Ovary (tissue), 9 donors: ENCODE results near the gene ZFPM1. TPM values are rescaled to one million over a fixed set of nuclear protein-coding genes. Genes with fewer than 3 reads are reported as not detected.

ENCODE experiments used
- DNase-seq, 5 donors: peaks; one replicate each; pipeline ENCODE4 v3.0.0-alpha.2; 2019 to 2020
- H3K27ac ChIP-seq, 2 donors: fragments of 200-600 bp; one replicate each; pipeline versions ENCODE4 v1.5.1 to v1.8.0; 2019 to 2022
- H3K27me3 ChIP-seq: fragments of 200-600 bp; one replicate; pipeline ENCODE4 v1.8.0; 2022
- H3K36me3 ChIP-seq: fragments of 200-600 bp; sonication (generic); one replicate; pipeline ENCODE4 v1.5.1; 2019
- H3K4me1 ChIP-seq: one replicate; pipeline ENCODE4 v1.8.1; 2013; ENCODE audit warnings: mild to moderate bottlenecking, moderate library complexity; ENCODE audit not compliant: insufficient read depth
- H3K4me3 ChIP-seq: fragments of 200-600 bp; sonication (generic); one replicate; pipeline ENCODE4 v1.5.1; 2017
- H3K9me3 ChIP-seq, 2 donors: fragments of 200-600 bp in 1 of 2; sonication (generic) in 1 of 2; one replicate each; pipeline versions ENCODE4 v1.5.1 to v1.8.1; 2013 to 2019; ENCODE audit warnings: mild to moderate bottlenecking in 1 of 2, moderate library complexity in 1 of 2
- EP300 ChIP-seq: sonication (generic); formaldehyde crosslinking; IDR thresholded peaks from one replicate; pipeline ENCODE4 v1.6.1; 2017; ENCODE audit warnings: antibody characterized with exemption
- POLR2A ChIP-seq: fragments of 450-650 bp; IDR thresholded peaks from one replicate; pipeline ENCODE4 v1.6.1; 2017; ENCODE audit warnings: antibody characterized with exemption, mild to moderate bottlenecking, moderate library complexity
- WGBS, 3 donors: extraction: QIAGEN DNeasy Blood & Tissue Kit in 1 of 3; methylation state at CpG; one replicate each; pipeline versions ENCODE4 v1.1.5 to v1.1.7; 2013 to 2017; 5-methylcytosine and 5-hydroxymethylcytosine counted together
- intact Hi-C, 4 donors: fragments of 100-400 bp; cut with DNase I; formaldehyde crosslinking; loops; one replicate each; pipeline versions ENCODE4 v1.11.0 to v1.15.1; 2022 to 2023
- polyA plus RNA-seq, 2 donors: library from polyadenylated mRNA; stranded (reverse); fragments of 200-250 nt in 1 of 2; fragments of 350-450 nt in 1 of 2; fragmentation: Illumina TruSeq in 1 of 2; extraction: RNeasy Lipid Tissue Mini Kit (QIAGEN cat#74804) in 1 of 2; gene quantifications; one replicate each; pipeline ENCODE4 v1.2.3, GENCODE V29; 2013 to 2014
- total RNA-seq, 7 donors: library from RNA; depleted of rRNA in 2 of 7; stranded (reverse); fragments of >200 nt in 2 of 7; fragmentation: NEBNext Ultra II Directional in 3 of 7; extraction: Animal tissue kit (Norgen Biotek cat#: 25700) in 3 of 7; gene quantifications; one replicate each; pipeline versions ENCODE4 v1.1.0 to v1.2.4, GENCODE V29; 2016 to 2023
- TF ChIP-seq, protein P1 (sequence below), 3 donors: fragments of 450-650 bp in 2 of 3; fragments of 200-600 bp in 1 of 3; IDR thresholded peaks; one replicate each; pipeline versions ENCODE4 v1.5.1 to v1.8.0; 2016 to 2022; ENCODE audit warnings: antibody characterized with exemption in 3 of 3, mild to moderate bottlenecking in 1 of 3
- donor health status: DM: no; HTN: no; CAD: no; lungs with moderate emphysema.
- donor health status: DM: no; HTN: no; CAD: no.
- donor health status: Bipolar disorder and iron deficiency.
- donor health status: DM: yes; HTN: yes; CAD: no.
- donor health status: DM: no; HTN: no; CAD: no.
- donor health status: DM: yes; HTN: yes; CAD: no.

The ZFPM1 gene
- total and polyA plus RNA-seq, 9 donors = 0.10 to 11.4 (median 3.5) TPM

DNA sequence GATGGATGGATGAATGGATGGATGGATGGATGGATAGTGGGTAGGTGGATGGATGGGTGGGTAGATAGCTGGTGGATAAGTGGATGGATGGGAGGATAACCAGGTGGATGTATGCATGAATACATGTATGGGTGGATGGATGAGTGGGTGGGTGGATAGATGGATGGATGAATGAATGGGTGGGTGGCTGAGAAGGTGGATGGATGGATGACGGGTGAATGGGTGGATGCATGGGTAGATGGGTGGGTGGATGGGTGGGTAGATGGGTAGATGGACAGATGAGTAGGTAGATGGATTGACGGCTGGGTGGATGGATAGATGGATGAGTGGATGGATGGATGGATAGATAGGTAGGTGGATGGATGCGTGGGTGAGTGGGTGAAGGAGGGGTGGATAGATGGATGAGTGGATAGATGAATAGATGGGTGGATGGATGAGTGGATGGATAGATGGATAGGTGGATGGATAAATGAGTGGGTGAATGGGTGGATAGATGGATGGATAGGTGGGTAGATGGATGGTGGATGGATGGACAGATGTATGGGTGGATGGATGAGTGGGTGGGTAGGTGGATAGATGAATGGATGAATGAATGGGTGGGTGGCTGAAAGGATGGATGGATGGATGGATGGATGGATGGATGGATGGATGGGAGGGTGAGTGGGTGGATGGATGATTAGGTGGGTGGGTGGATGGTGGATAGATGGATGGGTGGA lies 67.0 kb downstream of the ZFPM1 start:
- 95 to 97% (median 96%) methylated on average over 3 of the region's 3 CpGs for WGBS, 3 donors
- intact Hi-C loops = no loop called here
- H3K27me3 ChIP-seq = no peaks in the 10 kb centered on the region

DNA sequence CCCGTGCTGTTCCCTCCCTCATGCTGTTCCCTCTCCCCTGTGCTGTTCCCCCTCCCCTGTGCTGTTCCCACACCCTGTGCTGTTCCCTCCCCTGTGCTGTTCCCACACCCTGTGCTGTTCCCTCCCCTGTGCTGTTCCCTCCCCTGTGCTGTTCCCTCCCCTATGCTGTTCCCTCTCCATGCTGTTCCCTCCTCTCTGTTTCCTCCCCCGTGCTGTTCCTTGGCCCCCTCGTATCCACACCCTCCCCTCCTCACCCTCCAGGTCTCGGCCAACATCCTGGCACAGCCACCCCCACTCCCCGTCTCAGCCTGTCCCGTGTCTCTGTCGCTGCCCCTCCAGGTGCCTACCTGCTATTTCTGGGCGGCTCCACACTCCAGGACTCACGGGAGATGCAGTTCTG lies 68.6 kb downstream of the ZFPM1 start:
- H3K36me3 ChIP-seq = no peaks in the 10 kb centered on the region
- no peaks in the 10 kb centered on the region for H3K9me3 ChIP-seq
- no peak overlapping the region for H3K4me3 ChIP-seq
- 31 to 52% (median 37%) methylated on average over 9 of the region's 9 CpGs for WGBS, 3 donors
- no peak for DNase-seq
- H3K4me1 ChIP-seq = peaks cover 8% of the 10 kb centered on the region
- no peaks in the 10 kb centered on the region for H3K27me3 ChIP-seq
- intact Hi-C loops = no loop called here
- TF ChIP-seq POLR2A (no peak), EP300 (no peak)
- TF ChIP-seq, protein P1, sequence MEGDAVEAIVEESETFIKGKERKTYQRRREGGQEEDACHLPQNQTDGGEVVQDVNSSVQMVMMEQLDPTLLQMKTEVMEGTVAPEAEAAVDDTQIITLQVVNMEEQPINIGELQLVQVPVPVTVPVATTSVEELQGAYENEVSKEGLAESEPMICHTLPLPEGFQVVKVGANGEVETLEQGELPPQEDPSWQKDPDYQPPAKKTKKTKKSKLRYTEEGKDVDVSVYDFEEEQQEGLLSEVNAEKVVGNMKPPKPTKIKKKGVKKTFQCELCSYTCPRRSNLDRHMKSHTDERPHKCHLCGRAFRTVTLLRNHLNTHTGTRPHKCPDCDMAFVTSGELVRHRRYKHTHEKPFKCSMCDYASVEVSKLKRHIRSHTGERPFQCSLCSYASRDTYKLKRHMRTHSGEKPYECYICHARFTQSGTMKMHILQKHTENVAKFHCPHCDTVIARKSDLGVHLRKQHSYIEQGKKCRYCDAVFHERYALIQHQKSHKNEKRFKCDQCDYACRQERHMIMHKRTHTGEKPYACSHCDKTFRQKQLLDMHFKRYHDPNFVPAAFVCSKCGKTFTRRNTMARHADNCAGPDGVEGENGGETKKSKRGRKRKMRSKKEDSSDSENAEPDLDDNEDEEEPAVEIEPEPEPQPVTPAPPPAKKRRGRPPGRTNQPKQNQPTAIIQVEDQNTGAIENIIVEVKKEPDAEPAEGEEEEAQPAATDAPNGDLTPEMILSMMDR (IDR thresholded peaks at IDR 0.05) = no peak
- H3K27ac ChIP-seq = no peak overlapping the region

More for the DNA sequence above, 67.0 kb downstream of the ZFPM1 start:
- no peak for TF ChIP-seq EP300
- no peak for TF ChIP-seq POLR2A
- TF ChIP-seq, protein P1 (IDR thresholded peaks at IDR 0.05) = no peak
- no peaks in the 10 kb centered on the region for H3K36me3 ChIP-seq
- H3K9me3 ChIP-seq = no peaks in the 10 kb centered on the region
- DNase-seq = no peak
- H3K27ac ChIP-seq = no peak overlapping the region
- H3K4me1 ChIP-seq = peaks cover 7% of the 10 kb centered on the region
- no peak overlapping the region for H3K4me3 ChIP-seq

DNA sequence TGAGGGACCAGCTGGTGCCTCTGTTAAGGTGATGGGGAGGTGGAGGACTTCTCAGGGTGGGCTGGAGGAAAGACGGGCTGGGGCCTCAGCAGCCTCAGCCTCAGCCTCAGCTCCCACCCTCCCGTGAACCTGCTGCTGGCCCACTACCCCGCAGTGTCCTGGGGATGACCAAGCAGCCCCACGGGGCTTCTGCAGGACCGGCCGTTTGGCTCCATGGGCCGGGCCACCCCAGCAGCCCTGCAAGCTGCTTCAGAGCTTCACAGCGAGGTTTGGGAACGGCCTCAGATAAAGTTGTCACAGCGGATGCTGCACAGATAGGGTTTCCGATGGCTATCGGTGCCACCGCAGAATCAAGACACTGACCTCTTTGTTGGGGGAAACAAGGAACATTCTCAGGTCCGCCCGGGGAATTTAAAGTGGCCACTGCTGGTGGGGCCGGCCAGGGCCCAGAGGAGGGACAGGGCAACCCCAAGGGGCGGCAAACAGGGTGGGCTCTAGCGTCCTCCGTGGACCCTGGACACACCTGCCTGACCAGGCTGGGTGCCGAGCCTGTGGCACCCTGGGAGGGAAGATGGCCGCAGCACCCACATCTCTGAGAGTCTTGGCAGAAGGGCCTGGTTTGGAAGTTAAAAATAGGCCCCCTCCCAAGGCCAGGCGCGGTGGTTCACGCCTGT lies 69.3 kb downstream of the ZFPM1 start:
- TF ChIP-seq, protein P1 (IDR thresholded peaks at IDR 0.05) = no peak
- TF ChIP-seq POLR2A (no peak), EP300 (no peak)
- H3K27ac ChIP-seq = no peak overlapping the region
- intact Hi-C loops = no loop called here
- 38 to 53% (median 46%) methylated on average over 24 of the region's 24 CpGs for WGBS, 3 donors
- H3K4me1 ChIP-seq = peaks cover 11% of the 10 kb centered on the region
- H3K9me3 ChIP-seq = no peaks in the 10 kb centered on the region
- H3K4me3 ChIP-seq = no peak overlapping the region
- DNase-seq = no peak
- no peaks in the 10 kb centered on the region for H3K27me3 ChIP-seq
- no peaks in the 10 kb centered on the region for H3K36me3 ChIP-seq

DNA sequence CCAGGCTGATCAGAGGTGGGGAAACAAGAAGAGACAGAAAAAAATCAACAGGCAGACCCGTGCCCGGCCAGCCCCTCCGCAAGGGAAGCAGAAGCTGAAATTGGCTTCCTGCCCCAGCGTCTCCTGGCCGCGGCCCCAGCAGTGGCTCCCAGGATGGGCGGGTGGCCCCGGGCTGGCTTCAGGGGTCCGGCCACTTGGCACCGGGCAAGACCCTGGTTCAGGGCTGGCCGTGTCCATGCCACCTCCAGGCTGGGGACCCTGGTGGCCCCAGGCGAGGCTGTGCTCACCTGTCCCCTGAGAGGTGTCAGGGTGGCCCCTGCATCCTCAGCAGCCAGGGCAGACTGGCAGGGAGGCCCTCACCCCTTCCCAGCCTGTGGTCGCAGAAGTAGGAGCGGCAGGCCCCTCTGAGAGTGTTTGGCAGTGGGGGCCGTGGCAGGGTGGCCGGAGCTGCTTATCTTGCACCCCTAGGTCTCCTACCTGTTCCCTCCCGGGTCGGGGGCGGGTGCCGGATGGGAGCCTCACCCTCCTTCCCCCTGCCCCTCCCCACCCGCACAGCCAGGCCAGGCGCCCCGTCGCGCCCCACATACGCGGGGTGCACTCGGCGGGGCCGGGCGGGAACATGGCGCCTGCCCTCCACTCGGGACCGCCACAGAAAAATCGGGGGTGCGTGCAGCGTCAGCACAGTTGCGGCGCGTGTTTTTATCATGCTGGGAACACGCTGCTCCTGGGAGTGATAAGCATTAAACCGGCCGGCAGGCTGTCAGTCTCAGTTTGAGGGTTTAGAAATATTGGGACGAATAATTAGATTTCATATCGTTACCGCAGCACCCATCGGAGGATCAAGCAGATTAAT lies 70.5 kb downstream of the ZFPM1 start:
- intact Hi-C loops = no loop called here
- peaks cover 11% of the 10 kb centered on the region for H3K4me1 ChIP-seq

More for the DNA sequence above, 70.5 kb downstream of the ZFPM1 start:
- Histone ChIP-seq H3K9me3 (no peaks in the 10 kb centered on the region), H3K4me3 (no peak overlapping the region), H3K27me3 (no peaks in the 10 kb centered on the region), H3K36me3 (no peaks in the 10 kb centered on the region), H3K27ac (peak overlapping the region in 1 of 2 donors; percentile 3)
- no peak for TF ChIP-seq EP300
- no peak for TF ChIP-seq POLR2A
- TF ChIP-seq, protein P1 (IDR thresholded peaks at IDR 0.05) = no peak
- 9 to 27% (median 10%) methylated on average over 40 to 47 of the region's 47 CpGs for WGBS, 3 donors
- peak in 3 of 5 donors; percentile 63 to 69 (median 64) for DNase-seq
